Mammary epithelial cell (primary cell): ENCODE results near the gene PROB1.

Experiments
- CTCF ChIP-seq, 2 donors: IDR thresholded peaks in 1 of 2; conservative IDR thresholded peaks in 1 of 2; 2 replicates each; pipeline ENCODE4 v1.5.1; 2011 to 2012; ENCODE audit warnings: inconsistent platforms in 2 of 2, low read length in 2 of 2, mild to moderate bottlenecking in 2 of 2, control low read depth in 1 of 2, low read depth in 1 of 2; ENCODE audit not compliant: insufficient read depth in 1 of 2; ENCODE audit errors: extremely low read depth in 1 of 2
- EZH2 ChIP-seq: IDR thresholded peaks from 2 replicates; pipeline ENCODE4 v1.6.1; 2012; ENCODE audit warnings: low read length, inconsistent platforms, borderline replicate concordance

GRCh38 chr5:139406963-139407362 is 12.1 kb upstream of the PROB1 start:
- TF ChIP-seq EZH2 (no peak), CTCF (conservative IDR thresholded peaks at IDR 0.05 in 1 of 2, IDR thresholded peaks at IDR 0.05 in 1 of 2; ENCODE audit: extremely low read depth in 1 of 2, insufficient read depth in 1 of 2, low read depth in 1 of 2, low read length in 2 of 2) (no peak)
